Kidney epithelial cell (primary cell): ENCODE data around the gene SLIT1. TPM values are rescaled to one million over a fixed set of nuclear protein-coding genes. Genes with fewer than 3 reads are reported as not detected.

ENCODE experiments used
- DNase-seq: peaks from one replicate; pipeline ENCODE4 v3.0.0-alpha.2; 2010; ENCODE audit warnings: low read depth
- H3K27me3 ChIP-seq: 2 replicates; pipeline ENCODE4 v1.6.0; 2011; ENCODE audit warnings: low read length; ENCODE audit not compliant: control insufficient read depth, insufficient read depth
- H3K36me3 ChIP-seq: 2 replicates; pipeline ENCODE4 v1.5.1; 2011; ENCODE audit warnings: low read length; ENCODE audit not compliant: control insufficient read depth, insufficient read depth
- H3K4me3 ChIP-seq: 2 replicates; pipeline ENCODE4 v1.5.1; 2011; ENCODE audit warnings: low read depth, mild to moderate bottlenecking, control low read depth, low read length
- CTCF ChIP-seq: IDR thresholded peaks from 2 replicates; pipeline ENCODE4 v1.5.1; 2011; ENCODE audit warnings: mild to moderate bottlenecking, moderate library complexity, low read length, control low read depth, inconsistent platforms; ENCODE audit not compliant: insufficient read depth, poor library complexity, severe bottlenecking
- total RNA-seq: library from RNA; depleted of rRNA; stranded (reverse); fragments of >200 nt; gene quantifications from 2 replicates; pipeline ENCODE4 v1.2.3, GENCODE V29; 2015

The SLIT1 gene
- total RNA-seq, 1 donor from 2014 or later: 0.17 TPM

- Histone ChIP-seq H3K27me3 (peaks cover 48% of the 10 kb centered on the region), H3K4me3 (no peak overlapping the region), H3K36me3 (no peaks in the 10 kb centered on the region)
- TF ChIP-seq CTCF: no peak
- DNase-seq: no peak
These were observed 5.9 kb downstream of the SLIT1 start for GRCh38 chr10:97179731-97180362.

GRCh38 chr10:97179311-97179710, 6.4 kb downstream of the SLIT1 start:
- Histone ChIP-seq H3K27me3 (peaks cover 43% of the 10 kb centered on the region), H3K36me3 (no peaks in the 10 kb centered on the region), H3K4me3 (no peak overlapping the region)
- no peak for DNase-seq
- TF ChIP-seq CTCF: no peak

GRCh38 chr10:97178074-97178473, 7.7 kb downstream of the SLIT1 start:
- no peak overlapping the region for H3K4me3 ChIP-seq
- H3K36me3 ChIP-seq: no peaks in the 10 kb centered on the region
- H3K27me3 ChIP-seq: peaks cover 32% of the 10 kb centered on the region
- TF ChIP-seq CTCF: no peak
- no peak for DNase-seq

GRCh38 chr10:97176226-97176625, 9.5 kb downstream of the SLIT1 start:
- no peak overlapping the region for H3K4me3 ChIP-seq
- TF ChIP-seq CTCF: no peak
- no peaks in the 10 kb centered on the region for H3K36me3 ChIP-seq
- no peak for DNase-seq
- peaks cover 24% of the 10 kb centered on the region for H3K27me3 ChIP-seq

- DNase-seq: no peak
- no peak overlapping the region for H3K4me3 ChIP-seq
- H3K27me3 ChIP-seq: peaks cover 22% of the 10 kb centered on the region
- no peaks in the 10 kb centered on the region for H3K36me3 ChIP-seq
- TF ChIP-seq CTCF: no peak
These were observed 10.2 kb downstream of the SLIT1 start for GRCh38 chr10:97175586-97175985.

GRCh38 chr10:97174941-97175340, 10.8 kb downstream of the SLIT1 start:
- H3K27me3 ChIP-seq: peaks cover 19% of the 10 kb centered on the region
- no peak for DNase-seq

More at GRCh38 chr10:97174941-97175340, 10.8 kb downstream of the SLIT1 start:
- Histone ChIP-seq H3K4me3 (no peak overlapping the region), H3K36me3 (no peaks in the 10 kb centered on the region)
- TF ChIP-seq CTCF: no peak
